ENCODE results near the gene IL1RAPL2. TPM values are rescaled to one million over a fixed set of nuclear protein-coding genes. Genes with fewer than 3 reads are reported as not detected.
A peak's percentile ranks its signal among the peaks of the same experiment; 100 is the strongest.

The IL1RAPL2 gene
- total and polyA plus RNA-seq, 2 of the 8 experiments (the other 6 are each of a cell fraction or from before 2014, with no cell fraction given): 0.20 to 1.3 TPM

GRCh38 chrX:104568304-104568915, 2.4 kb downstream of the IL1RAPL2 start:
- 22% methylated on average over 23 of the region's 23 CpGs; no CpG with 5 or more reads in 1 of the 2 experiments for WGBS, 2 experiments (ENCODE audit: extremely low coverage in 1 of 2, insufficient coverage in 1 of 2, insufficient read length in 1 of 2, insufficient replicate concordance in 2 of 2, low coverage in 1 of 2, low lambda C conversion rate in 2 of 2, missing lambda C conversion rate in 1 of 2)
- no peaks in the 10 kb centered on the region for H3K79me1 ChIP-seq (ENCODE audit: low read depth, low read length)
- H4K20me1 ChIP-seq (replicated peaks in 1 of 2; ENCODE audit: control insufficient read depth in 1 of 2, insufficient read depth in 2 of 2, low read length in 2 of 2): no peaks in the 10 kb centered on the region
- peak overlapping the region; percentile 3 to 62 (median 12); a peak in 5 of 8 replicates for H3K4me3 ChIP-seq (ENCODE audit: extremely low read depth in 1 of 4, insufficient read depth in 2 of 4, low read depth in 3 of 4, low read length in 4 of 4)
- DNase-seq (ENCODE audit: low read depth in 1 of 2, low spot score in 2 of 2): peak in 1 of 2 experiments; percentile 41
- H3K36me3 ChIP-seq (ENCODE audit: control insufficient read depth in 2 of 4, insufficient read depth in 4 of 4, low read length in 3 of 4): no peaks in the 10 kb centered on the region
- H2BK15ac ChIP-seq (ENCODE audit: low read length): no peak overlapping the region
- H3K23ac ChIP-seq (ENCODE audit: insufficient read length): no peak overlapping the region
- H3K79me2 ChIP-seq (ENCODE audit: control insufficient read depth in 1 of 2, insufficient read depth in 2 of 2, low read length in 2 of 2): no peaks in the 10 kb centered on the region
- H3K23me2 ChIP-seq (ENCODE audit: low read depth, low read length): peaks cover 6% of the 10 kb centered on the region; the same call in 1 of the 2 replicates
- no peak overlapping the region for H3K4ac ChIP-seq (replicated peaks; ENCODE audit: insufficient read length, low read depth, low read length)
- no peak overlapping the region for H3K27ac ChIP-seq (ENCODE audit: low read depth, low read length)
- no peak overlapping the region for H2BK20ac ChIP-seq (ENCODE audit: low read length)
- H3K56ac ChIP-seq (replicated peaks; ENCODE audit: insufficient read length, low read depth, low read length): no peak overlapping the region
- no peak overlapping the region for H2BK12ac ChIP-seq (ENCODE audit: low read depth, low read length)
- no peak overlapping the region for H4K91ac ChIP-seq (replicated peaks; ENCODE audit: insufficient read length, low read length)
- H3K4me2 ChIP-seq (ENCODE audit: insufficient read depth in 1 of 2, low read depth in 2 of 2, low read length in 2 of 2): peak overlapping the region; percentile 79 to 88
- ChIA-PET CTCF (ENCODE audit: partially characterized antibody) (no interaction called here), POLR2A (ENCODE audit: partially characterized antibody) (no interaction called here)
- H3K9ac ChIP-seq (replicated peaks in 1 of 4; ENCODE audit: extremely low read depth in 1 of 4, low read depth in 3 of 4, low read length in 3 of 4): no peak overlapping the region
- no peak overlapping the region for H2BK120ac ChIP-seq (replicated peaks; ENCODE audit: low read depth, low read length)
- H2AFZ ChIP-seq (ENCODE audit: low read length): 0 out of 2 replicates have a peak overlapping the region, but pooled peaks have one; percentile 53
- H4K8ac ChIP-seq (ENCODE audit: extremely low read depth, insufficient read depth, low read length): no peak overlapping the region
- no peak overlapping the region for H2BK5ac ChIP-seq (ENCODE audit: low read depth, low read length)
- H3K18ac ChIP-seq (ENCODE audit: extremely low read depth, low read length): no peak overlapping the region
- H2AK5ac ChIP-seq (ENCODE audit: low read depth, low read length): no peak overlapping the region
- H3K27me3 ChIP-seq (replicated peaks in 1 of 4; ENCODE audit: control insufficient read depth in 3 of 4, extremely low read depth in 1 of 4, insufficient read depth in 3 of 4, low read length in 3 of 4): peaks cover 25 to 52% (median 41%) of the 10 kb centered on the region in 4 experiments
- H4K5ac ChIP-seq (ENCODE audit: insufficient read length, low read depth, low read length): no peak overlapping the region
- H3K4me1 ChIP-seq (replicated peaks in 1 of 4; ENCODE audit: control insufficient read depth in 3 of 4, insufficient read depth in 4 of 4, low read length in 3 of 4): peaks cover 0 to 2% (median 0%) of the 10 kb centered on the region in 4 experiments; a peak in 4 of 7 replicates
- no peaks in the 10 kb centered on the region for H3K9me3 ChIP-seq (ENCODE audit: insufficient read depth in 2 of 2, low read depth in 1 of 2, low read length in 1 of 2)
- FAIRE-seq: peak; percentile 19
- no peak overlapping the region for H3K14ac ChIP-seq (ENCODE audit: insufficient read length)
- peak; percentile 30 for TF ChIP-seq RNF2 (IDR thresholded peaks at IDR 0.05; ENCODE audit: borderline replicate concordance, low read depth, low read length, missing control alignments, poor library complexity, severe bottlenecking)

Measured in H1 (cell line).